Mucosa of rectum (tissue), 2 donors: Measurements from ENCODE around the gene MATCAP1.

ENCODE experiments used
- H3K27ac ChIP-seq, 2 donors: one replicate each; pipeline ENCODE4 v1.7.0; 2013; ENCODE audit warnings: inconsistent platforms in 2 of 2, low read depth in 2 of 2, low read length in 2 of 2
- H3K27me3 ChIP-seq, 2 donors: one replicate each; pipeline ENCODE4 v1.7.0; 2013; ENCODE audit warnings: low read length in 2 of 2; ENCODE audit not compliant: control insufficient read depth in 2 of 2, insufficient read depth in 2 of 2
- H3K36me3 ChIP-seq, 2 donors: one replicate each; pipeline ENCODE4 v1.7.0; 2013; ENCODE audit warnings: low read length in 2 of 2; ENCODE audit not compliant: control insufficient read depth in 2 of 2, insufficient read depth in 2 of 2
- H3K4me1 ChIP-seq, 2 donors: one replicate each; pipeline ENCODE4 v1.7.0; 2013; ENCODE audit warnings: low read length in 2 of 2, mild to moderate bottlenecking in 1 of 2; ENCODE audit not compliant: control insufficient read depth in 2 of 2, insufficient read depth in 2 of 2
- H3K4me3 ChIP-seq, 2 donors: one replicate each; pipeline ENCODE4 v1.7.0; 2013; ENCODE audit warnings: low read length in 2 of 2
- H3K9ac ChIP-seq, 2 donors: one replicate each; pipeline ENCODE4 v1.7.0; 2013; ENCODE audit warnings: low read length in 2 of 2, low read depth in 1 of 2, mild to moderate bottlenecking in 1 of 2
- H3K9me3 ChIP-seq, 2 donors: one replicate each; pipeline ENCODE4 v1.7.0; 2013; ENCODE audit warnings: low read length in 2 of 2; ENCODE audit not compliant: control insufficient read depth in 2 of 2
- donor health status: healthy.
- donor health status: Normal muscosa, but diverticular disease.

MATCAP1 gene

GRCh38 chr16:67183627-67184452, at the start of gene MATCAP1:
TSS of gene MATCAP1 (minus strand) at chr16:67183963. CDS start at chr16:67180610, 3,353 bp downstream.
- H3K4me1 ChIP-seq = peaks cover 26% of the 10 kb centered on the region in 2 donors
- H3K9me3 ChIP-seq = no peaks in the 10 kb centered on the region
- H3K9ac ChIP-seq = peak within 1 kb of the TSS; percentile 85 to 93
- no peaks in the 10 kb centered on the region for H3K36me3 ChIP-seq
- peaks cover 0 to 2% of the 10 kb centered on the region in 2 donors for H3K27me3 ChIP-seq
- H3K27ac ChIP-seq = peak within 1 kb of the TSS; percentile 97
- H3K4me3 ChIP-seq = peak within 1 kb of the TSS; percentile 86 to 92

DNA sequence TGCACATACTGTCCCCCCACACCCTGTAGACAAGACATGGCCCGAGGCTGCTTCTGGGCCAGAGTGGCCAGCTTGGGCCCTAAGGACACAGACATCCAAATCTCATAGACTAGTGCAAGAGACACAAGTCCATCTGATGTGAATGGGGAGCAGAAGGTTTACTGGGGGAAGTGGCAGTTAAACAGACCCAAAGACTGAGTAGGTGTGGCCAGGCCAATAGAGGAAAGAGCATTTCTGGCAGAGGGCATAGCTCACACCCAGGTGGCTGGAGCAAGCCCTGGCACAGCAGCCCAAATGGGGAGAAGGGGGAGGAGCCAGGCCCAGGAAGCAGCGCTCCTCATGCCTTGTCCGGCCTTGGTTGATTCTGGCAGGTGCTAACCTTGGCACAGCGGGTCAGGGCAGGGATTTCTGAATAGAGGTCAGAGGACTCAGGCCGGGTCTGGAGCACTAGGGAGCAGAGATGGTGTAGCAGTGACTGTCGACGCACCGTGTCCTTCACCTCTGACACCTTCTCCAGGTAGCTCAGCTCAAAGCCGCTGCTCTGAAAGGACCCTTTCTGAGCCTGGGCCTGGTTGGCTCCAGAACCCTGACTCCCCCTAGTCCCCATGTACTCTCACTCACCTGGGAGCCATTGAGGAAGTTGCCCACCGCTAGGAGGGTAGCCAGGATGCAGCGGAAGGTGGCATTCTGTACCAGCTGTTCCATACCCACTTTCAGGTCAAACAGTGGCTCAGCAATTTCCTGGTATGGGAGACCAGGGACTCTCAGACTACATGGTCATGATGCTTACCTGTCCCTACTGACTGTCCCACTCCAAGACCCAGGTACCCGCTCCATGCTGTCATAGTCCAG, 47.3 kb upstream of the MATCAP1 start:
- Histone ChIP-seq H3K27ac (no peak overlapping the region), H3K27me3 (no peaks in the 10 kb centered on the region), H3K4me1 (peaks cover 10 to 15% of the 10 kb centered on the region in 2 donors), H3K9me3 (no peaks in the 10 kb centered on the region), H3K36me3 (peaks cover 47 to 65% of the 10 kb centered on the region in 2 donors), H3K9ac (no peak overlapping the region), H3K4me3 (no peak overlapping the region)

GRCh38 chr16:67229906-67230808, 46.4 kb upstream of the MATCAP1 start:
- Histone ChIP-seq H3K4me3 (no peak overlapping the region), H3K27me3 (no peaks in the 10 kb centered on the region), H3K9me3 (no peaks in the 10 kb centered on the region), H3K27ac (no peak overlapping the region), H3K4me1 (peaks cover 14 to 15% of the 10 kb centered on the region in 2 donors), H3K9ac (no peak overlapping the region), H3K36me3 (peaks cover 43 to 58% of the 10 kb centered on the region in 2 donors)

GRCh38 chr16:67228905-67229304, 45.1 kb upstream of the MATCAP1 start:
- Histone ChIP-seq H3K36me3 (peaks cover 43 to 48% of the 10 kb centered on the region in 2 donors), H3K9me3 (no peaks in the 10 kb centered on the region), H3K9ac (no peak overlapping the region), H3K27me3 (no peaks in the 10 kb centered on the region), H3K4me1 (peaks cover 15 to 17% of the 10 kb centered on the region in 2 donors), H3K4me3 (no peak overlapping the region), H3K27ac (no peak overlapping the region)

DNA sequence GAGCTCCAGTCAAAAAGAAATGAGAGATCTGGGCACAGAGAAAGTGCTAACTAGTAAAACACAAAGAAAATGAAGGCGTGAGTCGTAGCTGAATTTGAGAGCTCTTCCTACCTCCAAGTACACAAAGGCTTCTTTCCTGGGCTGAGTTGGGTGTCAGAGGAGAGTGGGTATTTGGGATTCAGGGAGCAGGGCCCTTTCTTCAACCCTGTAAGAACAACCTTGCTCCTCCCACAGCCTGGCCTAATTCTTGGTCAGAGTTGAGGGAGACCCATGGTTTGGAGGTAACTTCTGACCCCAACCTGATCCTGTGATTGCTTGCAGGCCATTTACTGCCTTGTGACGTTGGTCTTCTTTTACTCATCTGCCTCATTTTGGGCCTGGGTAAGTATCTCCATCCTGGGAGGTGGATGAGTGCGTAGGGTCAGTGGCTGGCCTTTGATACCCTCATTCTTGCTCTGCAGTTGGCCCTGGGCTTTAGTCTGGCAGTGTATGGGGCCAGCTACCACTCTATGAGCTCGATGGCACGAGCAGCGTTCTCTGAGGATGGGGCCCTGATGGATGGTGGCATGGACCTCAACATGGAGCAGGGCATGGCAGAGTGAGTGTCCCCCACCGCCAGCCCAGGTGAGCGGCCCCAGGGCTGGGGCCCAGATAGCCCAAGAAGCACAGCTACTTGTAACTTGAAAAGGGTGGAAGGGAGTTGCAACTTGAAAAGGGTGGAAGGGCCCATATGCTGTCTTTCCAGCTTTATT, 44.4 kb upstream of the MATCAP1 start:
- Histone ChIP-seq H3K4me1 (peaks cover 15 to 17% of the 10 kb centered on the region in 2 donors), H3K36me3 (peaks cover 39 to 42% of the 10 kb centered on the region in 2 donors), H3K9me3 (no peaks in the 10 kb centered on the region), H3K9ac (peak overlapping the region in 1 of 2 donors; percentile 92), H3K4me3 (peak overlapping the region; percentile 93 to 99), H3K27me3 (no peaks in the 10 kb centered on the region), H3K27ac (no peak overlapping the region)

DNA sequence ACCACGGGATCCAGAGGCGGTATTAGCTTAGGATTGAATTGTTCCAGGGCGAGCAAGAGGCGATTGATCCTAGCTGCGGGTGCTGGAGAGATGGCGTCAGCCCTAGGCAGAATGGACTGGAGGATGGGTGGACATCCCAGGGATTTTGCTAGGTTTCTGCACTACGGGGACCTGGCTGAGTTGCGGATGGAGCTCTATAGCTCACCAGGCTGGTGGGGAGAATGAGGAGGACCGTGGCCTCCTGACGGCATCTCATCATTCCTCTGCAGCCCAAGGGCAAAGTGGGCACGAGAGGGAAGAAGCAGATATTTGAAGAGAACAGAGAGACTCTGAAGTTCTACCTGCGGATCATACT, 43.8 kb upstream of the MATCAP1 start:
- Histone ChIP-seq H3K27me3 (no peaks in the 10 kb centered on the region), H3K4me3 (peak overlapping the region; percentile 93 to 99), H3K27ac (peak overlapping the region in 1 of 2 donors; percentile 80), H3K36me3 (peaks cover 39 to 41% of the 10 kb centered on the region in 2 donors), H3K9ac (peak overlapping the region; percentile 87 to 92), H3K9me3 (no peaks in the 10 kb centered on the region), H3K4me1 (peaks cover 15 to 17% of the 10 kb centered on the region in 2 donors)

- no peaks in the 10 kb centered on the region for H3K27me3 ChIP-seq
- H3K36me3 ChIP-seq = peaks cover 39% of the 10 kb centered on the region in 2 donors
- H3K4me1 ChIP-seq = peaks cover 15 to 17% of the 10 kb centered on the region in 2 donors
- peak within 1 kb of the TSS; percentile 93 to 99 for H3K4me3 ChIP-seq
- H3K9ac ChIP-seq = peak within 1 kb of the TSS; percentile 87 to 92
- no peaks in the 10 kb centered on the region for H3K9me3 ChIP-seq
- peak within 1 kb of the TSS; percentile 63 to 80 for H3K27ac ChIP-seq
Observed at GRCh38 chr16:67226804-67227566, 43.2 kb upstream of the MATCAP1 start, which contains the start of gene TMEM208. TSS of gene TMEM208 (plus strand) at chr16:67227130. CDS start at chr16:67227219, 89 bp downstream.

GRCh38 chr16:67226295-67226803, 42.6 kb upstream of the MATCAP1 start:
- peak overlapping the region; percentile 65 to 87 for H3K9ac ChIP-seq
- H3K4me1 ChIP-seq = peaks cover 15 to 17% of the 10 kb centered on the region in 2 donors
- H3K27ac ChIP-seq = peak overlapping the region; percentile 63 to 80
- H3K36me3 ChIP-seq = peaks cover 32 to 33% of the 10 kb centered on the region in 2 donors
- peak overlapping the region; percentile 93 to 99 for H3K4me3 ChIP-seq
- no peaks in the 10 kb centered on the region for H3K9me3 ChIP-seq
- H3K27me3 ChIP-seq = no peaks in the 10 kb centered on the region
